Fibroblast of peridontal ligament (primary cell): ENCODE data around the gene KLRD1.
"Not testable (repeated sequence)": the region's sequence is repeated elsewhere in the genome, so short reads cannot be mapped to it uniquely, and the experiment has no call there.

Source experiments
- DNase-seq: peaks from one replicate; pipeline ENCODE4 v3.0.0-alpha.2; 2010; ENCODE audit errors: extremely low read depth

KLRD1 gene

DNA sequence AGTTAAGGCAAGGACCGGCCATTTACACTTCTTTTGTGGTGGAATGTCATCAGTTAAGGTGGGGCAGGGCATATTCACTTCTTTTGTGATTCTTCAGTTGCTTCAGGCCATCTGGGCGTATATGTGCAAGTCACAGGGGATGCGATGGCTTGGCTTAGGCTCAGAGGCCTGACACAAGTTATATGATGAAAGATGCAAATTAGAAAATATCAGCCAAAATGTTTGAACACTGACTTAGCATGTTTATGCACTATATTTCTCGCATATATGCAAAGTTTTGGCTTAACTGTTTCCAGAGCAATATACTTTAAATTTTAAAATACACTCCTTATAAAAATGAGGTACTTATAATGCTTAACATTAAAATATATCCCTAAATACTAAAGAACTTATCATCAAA lies 30.8 kb downstream of the KLRD1 start:
- not testable (repeated sequence) for DNase-seq

DNA sequence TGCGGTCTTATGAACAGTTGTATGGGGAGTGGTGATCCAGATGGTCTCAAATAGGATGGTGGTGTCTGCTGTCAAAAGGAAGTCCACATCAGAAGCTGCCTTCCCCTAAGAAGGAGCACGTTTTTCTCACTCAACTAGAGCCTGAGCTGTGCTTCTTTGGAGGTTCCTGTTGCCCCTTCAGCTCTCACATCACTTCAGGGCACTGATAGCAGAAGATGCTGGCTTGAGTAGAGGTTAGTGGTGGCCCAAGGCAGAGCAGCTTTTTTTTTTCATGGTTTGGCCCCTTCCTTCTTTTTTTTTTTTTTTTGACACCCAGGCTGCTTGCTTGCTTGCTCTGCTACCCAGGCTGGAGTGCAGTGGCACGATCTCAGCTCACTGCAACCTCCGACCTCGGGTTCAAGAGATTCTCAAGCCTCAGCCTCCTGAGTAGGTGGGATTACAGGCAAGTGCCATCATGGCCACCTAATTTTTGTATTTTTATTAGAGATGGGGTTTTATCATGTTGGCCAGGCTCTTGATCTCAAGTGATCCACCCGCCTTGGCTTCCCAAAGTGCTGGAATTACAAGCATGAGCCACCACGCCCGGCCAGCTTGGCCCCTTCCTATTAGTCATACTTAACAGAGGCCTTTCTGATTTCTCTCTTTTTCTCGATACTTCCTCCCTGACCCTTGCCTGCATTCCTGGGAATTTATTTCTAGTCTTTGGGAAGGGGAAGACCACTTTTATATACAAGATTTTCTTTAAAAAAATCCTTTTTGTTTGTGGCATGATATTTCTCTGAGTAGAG lies 31.6 kb downstream of the KLRD1 start:
- DNase-seq: peak; percentile 3

DNA sequence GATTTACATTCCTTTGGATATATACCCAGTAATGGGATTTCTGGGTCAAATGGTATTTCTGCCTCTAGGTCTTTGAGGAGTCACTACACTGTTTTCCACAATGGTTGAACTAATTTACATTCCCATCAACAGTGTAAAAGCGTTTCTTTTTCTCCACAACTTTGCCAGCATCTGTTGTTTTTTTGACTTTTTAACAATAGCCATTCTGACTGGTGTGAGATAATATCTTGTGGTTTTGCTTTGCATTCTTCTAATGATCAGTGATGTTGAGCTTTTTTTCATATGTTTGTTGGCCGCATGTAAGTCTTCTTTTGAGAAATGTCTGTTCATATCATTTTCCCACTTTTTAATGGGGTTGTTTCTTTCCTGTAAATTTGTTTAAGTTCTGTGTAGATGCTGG lies 33.3 kb downstream of the KLRD1 start:
- DNase-seq: not testable (repeated sequence)

DNA sequence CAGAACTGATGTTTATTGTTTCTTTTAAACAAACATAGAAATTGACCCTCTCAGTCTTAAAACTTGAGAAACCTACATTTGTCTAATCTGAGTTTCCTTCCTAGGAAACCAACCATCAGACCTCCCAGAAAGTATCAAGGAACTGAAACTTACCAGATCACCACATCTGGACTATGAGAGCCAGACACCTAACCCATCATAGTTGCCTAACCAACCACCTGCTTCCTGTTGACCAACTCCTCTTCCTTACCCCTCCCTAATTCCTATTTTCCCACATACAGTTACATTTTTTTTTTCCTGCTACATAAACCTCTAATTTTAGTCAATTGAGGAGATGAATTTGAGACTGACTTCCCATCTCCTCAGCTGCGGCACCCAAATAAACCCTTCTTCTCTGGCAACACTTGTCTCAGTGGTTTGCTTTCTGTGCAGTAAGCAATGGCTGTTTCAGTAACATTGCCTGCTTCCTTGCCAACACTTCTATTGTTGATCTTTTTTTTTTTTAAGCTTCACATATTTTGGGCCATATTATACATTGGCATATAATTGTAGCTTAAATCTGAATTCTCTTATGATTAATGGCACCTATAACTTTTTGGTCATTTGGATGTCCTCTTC lies 34.3 kb downstream of the KLRD1 start:
- DNase-seq: no peak

DNA sequence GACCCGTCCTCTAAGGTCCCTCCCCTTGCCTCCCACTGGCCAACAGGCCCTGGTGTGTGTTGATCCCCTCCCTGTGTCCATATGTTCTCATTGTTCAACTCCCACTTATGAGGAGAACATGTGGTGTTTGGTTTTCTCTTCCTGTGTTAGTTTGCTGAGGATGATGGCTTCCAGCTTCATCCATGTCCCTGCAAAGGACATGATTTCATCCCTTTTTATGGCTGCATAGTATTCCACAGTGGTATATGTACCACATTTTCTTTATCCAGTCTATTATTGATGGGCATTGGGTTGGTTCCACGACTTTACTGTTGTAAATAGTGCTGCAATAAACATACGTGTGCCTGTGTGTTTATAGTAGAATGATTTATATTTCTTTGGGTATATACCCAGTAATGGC lies 43.8 kb downstream of the KLRD1 start:
- not testable (repeated sequence) for DNase-seq

DNA sequence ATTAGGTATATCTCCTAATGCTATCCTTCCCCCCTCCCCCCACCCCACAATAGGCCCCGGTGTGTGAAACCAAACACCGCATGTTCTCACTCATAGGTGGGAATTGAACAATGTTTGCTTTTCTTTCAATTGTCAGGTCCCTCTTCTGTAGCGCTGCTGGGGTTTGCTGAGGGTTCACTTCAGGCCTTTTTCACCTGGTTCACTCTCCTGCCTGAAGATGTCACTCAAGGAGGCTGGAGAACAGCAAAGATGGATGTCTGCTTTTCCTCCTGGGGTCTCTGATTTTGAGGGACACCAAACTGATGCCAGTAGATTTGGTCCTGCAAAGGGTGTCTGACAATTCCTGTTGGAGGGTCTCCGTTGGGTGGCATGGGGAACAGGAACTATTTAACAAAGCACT lies 46.4 kb downstream of the KLRD1 start:
- no peak for DNase-seq

DNA sequence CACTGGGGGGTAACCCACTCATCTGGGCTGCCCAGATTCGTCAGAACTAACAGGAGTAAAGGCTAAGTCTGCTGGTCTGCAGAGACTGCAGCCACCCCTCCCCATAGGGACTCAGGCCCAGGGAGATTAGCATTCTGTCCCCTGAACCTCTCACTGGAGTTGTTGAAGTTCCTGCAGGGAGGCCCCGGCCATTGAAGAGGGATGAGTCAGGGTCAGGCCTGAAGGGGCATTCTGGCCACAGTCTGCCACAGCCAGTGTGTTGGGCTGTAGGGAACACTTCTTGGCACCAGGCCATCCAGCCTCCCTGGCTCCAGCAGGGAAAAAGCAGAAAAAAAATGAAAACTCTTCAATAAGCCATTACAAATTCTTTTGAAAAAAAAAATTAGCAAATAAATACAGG lies 46.8 kb downstream of the KLRD1 start:
- no peak for DNase-seq

DNA sequence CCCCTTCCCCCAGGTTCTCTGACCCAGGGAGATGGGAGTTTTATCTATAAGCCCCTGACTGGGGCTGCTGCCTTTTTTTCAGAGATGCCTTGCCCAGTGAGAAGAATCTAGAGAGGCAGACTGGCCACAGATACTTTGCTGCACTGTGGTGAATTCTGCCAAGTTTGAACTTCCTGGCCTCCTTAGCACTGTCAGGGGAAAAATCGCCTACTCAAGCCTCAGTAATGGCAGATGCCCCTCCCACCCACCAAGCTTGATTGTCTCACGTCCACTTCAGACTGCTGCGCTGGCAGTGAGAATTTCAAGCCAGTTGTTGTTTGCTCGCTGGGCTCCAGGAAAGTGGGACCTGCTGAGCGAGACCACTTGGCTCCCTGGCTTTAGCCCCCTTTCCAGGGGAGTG lies 50.5 kb downstream of the KLRD1 start:
- no peak for DNase-seq

DNA sequence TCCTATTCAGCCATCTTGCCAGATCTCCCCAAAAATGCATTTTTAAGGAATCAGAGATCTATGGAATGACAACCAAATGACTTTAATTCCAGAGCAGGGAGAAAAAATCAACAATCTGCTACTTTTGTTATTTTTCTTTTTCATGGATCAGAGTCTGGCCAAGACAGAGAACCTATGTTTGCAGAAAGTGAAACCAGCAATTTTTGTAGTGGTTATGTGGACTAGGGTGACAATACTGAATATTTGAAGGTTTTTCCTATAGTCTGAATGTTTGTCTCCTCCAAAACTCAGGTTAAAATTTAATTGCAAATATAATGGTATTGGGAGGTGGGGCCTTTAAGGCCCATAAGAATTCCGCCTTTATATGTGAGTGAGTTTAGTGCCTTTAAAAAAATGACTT lies 51.3 kb downstream of the KLRD1 start:
- no peak for DNase-seq

DNA sequence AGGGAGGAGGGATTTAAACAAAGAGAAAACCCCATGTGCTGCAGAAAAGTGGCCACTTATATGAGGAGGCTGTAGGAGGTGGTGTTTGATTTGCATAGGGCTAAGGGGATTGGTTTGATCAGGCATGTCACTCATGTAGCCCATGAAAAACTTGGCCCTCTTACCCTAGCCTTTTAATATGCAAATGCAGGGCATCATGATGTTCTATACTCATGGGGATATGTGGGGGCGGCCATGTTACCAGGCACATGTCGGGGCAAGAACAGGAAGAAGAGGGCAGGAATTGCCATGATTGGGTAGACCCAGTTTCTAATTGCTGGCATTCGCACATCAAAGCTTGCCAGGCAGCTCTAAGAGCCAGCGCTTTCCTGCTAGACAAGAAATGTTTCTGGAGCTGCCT lies 53.4 kb downstream of the KLRD1 start:
- DNase-seq: no peak

DNA sequence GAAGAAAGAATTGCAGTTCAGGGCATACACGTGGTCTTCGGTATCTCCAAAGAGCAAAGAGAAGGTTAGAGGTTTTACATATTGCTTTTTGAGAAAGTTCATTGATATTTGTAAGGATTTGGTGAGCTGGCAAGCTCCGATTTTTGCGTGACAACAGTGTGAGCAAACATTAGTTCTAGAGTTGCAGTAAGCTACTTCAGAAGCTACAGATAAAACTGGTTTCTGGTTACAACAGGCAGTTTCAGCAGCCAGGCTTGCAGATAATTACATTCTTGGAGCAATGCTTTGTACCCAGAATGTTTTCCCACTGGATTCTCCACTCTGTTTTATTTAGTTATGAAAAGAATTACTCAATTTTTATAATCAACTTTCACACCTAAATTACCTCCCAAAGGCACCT lies 54.0 kb downstream of the KLRD1 start:
- DNase-seq: peak; percentile 54

- no peak for DNase-seq
Measured at GRCh38 chr12:10362325-10362724, 54.7 kb downstream of the KLRD1 start.

- DNase-seq: no peak
Measured at GRCh38 chr12:10362828-10363657, 55.4 kb downstream of the KLRD1 start.

DNA sequence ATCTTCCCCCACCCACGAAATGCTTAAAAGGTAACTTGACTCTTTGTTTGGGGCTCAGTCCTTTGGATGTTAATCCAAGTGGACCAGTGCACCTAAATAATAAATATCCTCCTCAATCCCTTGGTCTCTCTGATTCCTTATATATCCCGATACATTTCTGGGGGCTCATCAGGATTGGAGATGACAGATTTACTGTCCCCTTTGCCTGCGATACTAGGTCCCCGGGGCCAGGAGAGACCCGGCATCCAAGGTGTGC lies 55.9 kb downstream of the KLRD1 start:
- no peak for DNase-seq

DNA sequence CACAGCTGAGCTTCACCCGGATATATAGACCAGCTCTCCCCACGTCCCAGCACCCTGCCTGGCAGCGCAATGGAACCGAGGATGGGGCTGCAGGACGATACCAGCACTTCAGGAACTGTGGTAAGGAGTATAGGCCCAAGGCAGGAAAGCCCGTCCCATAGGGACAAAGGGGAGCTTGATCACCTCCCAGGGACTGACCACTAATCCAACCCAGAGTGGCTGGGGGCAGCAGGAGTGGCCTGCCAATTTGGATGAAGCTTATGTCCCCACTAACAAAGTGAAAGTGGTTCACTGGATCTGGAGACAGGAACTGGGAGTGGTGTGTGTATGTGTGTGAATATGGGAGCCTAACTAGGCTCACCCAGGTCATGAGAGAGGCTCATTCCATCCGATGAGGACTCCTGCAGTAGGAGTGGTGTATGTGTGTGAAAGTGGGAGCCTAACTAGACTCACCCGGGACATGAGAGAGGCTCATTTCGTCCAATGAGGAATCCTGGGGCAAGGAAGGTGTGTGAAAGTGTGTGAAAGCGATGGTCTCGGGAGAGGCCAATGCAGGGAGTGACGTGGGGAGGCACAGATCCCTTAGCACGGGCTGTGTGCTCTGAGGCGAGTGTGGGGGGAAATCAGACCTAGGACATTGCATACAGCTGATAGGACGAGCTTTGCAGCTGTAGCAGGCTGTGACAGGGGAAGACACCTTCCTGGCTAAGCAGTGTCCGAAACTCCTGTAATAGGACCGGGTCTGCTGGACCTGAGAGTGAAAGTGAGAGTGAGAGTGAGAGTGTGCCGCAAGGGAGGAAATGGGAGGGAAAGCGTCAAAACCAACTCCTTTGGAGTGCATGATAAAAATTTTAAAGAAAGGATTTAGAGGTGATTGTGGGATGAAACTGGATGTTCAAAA lies 56.5 kb downstream of the KLRD1 start:
- peak; percentile 65 for DNase-seq

GRCh38 chr12:10364815-10365622 lies 57.3 kb downstream of the KLRD1 start:
- peak; percentile 88 for DNase-seq

DNA sequence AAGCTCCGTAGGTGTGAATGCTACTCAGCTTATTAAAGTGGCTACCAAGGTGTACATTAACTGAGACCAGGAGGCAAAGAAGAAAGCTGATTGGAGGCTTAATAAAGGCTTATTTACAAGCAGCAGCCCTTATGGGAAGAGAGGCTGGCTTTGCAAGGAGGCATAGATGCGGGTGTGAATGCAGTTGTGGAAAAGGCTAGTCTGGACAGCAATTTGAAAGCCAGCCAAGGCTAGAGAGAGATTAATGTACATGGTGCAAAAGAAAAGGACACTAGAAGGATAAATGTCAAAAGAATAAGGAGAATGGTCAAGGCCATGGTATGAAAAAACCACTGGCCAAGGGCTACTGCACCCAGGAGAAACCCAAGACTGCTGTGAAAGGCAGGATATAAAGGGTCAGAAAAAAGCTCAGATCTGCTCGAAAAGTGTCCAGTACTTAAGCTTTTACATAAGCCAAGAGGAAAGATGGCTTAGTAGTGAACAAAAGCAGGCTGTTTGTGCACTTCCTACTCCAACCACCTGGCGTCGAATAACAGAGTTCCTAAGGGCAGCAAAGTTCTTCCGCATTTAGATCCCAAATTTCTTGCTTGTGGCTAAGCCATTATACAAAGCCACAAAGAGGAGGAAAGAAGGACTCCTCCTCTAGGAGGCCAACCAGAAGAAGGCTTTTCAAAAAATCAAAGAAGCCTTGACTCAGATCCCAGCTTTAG lies 58.2 kb downstream of the KLRD1 start:
- DNase-seq: peak; percentile 68

- peak; percentile 75 for DNase-seq
Measured at GRCh38 chr12:10366875-10367274, 59.2 kb downstream of the KLRD1 start.

DNA sequence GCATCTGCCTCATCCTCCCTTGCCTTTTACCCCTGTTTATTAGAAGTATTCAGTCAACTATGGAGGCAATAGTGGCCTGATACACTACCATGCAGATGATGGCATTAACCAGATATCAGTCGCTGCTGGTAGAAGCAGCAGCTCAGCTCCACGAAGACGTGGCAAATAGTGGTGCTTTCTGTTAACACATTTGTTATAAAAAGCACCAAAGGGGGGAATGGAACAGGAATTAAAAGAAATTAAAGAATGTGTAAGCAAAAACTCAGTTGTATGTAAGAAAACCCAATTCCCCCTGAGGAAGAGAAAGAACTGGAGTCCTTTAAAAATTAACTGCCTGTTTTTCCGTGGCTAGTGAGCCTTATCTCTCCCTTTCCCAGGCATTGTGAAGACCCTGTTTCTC lies 60.0 kb downstream of the KLRD1 start:
- DNase-seq: not testable (repeated sequence)
